Bronchial epithelial cell (primary cell): ENCODE measurements around the gene TNS2. TPM values are rescaled to one million over a fixed set of nuclear protein-coding genes. Genes with fewer than 3 reads are reported as not detected.
"Not testable (repeated sequence)": the region's sequence is repeated elsewhere in the genome, so short reads cannot be mapped to it uniquely, and the experiment has no call there.

Experiments used
- DNase-seq: peaks from one replicate; pipeline ENCODE4 v3.0.0-alpha.2; 2010; ENCODE audit warnings: low read depth
- FAIRE-seq: peaks from 2 replicates; lab custom pipeline; 2011; peaks lifted over from hg19 to GRCh38; lab: Jason Lieb, UNC
- H3K27me3 ChIP-seq: 2 replicates; pipeline ENCODE4 v1.5.1; 2011; ENCODE audit warnings: low read length; ENCODE audit not compliant: control insufficient read depth, insufficient read depth
- H3K36me3 ChIP-seq: 2 replicates; pipeline ENCODE4 v1.5.1; 2011; ENCODE audit warnings: low read length; ENCODE audit not compliant: control insufficient read depth, insufficient read depth
- H3K4me3 ChIP-seq: 2 replicates; pipeline ENCODE4 v1.5.1; 2011; ENCODE audit warnings: mild to moderate bottlenecking, low read depth, low read length, control low read depth
- CTCF ChIP-seq: IDR thresholded peaks from 2 replicates; pipeline ENCODE4 v1.5.1; 2011; ENCODE audit warnings: mild to moderate bottlenecking, moderate library complexity, low read length, control low read depth, inconsistent platforms; ENCODE audit not compliant: insufficient read depth, severe bottlenecking
- total RNA-seq: library from RNA; depleted of rRNA; stranded (reverse); fragments of >200 nt; gene quantifications from 2 replicates; pipeline ENCODE4 v1.2.1, GENCODE V29; 2014

TNS2 gene
- total RNA-seq, 1 donor from 2014 or later, result 1.3 TPM

GRCh38 chr12:53014709-53015108, 35.2 kb upstream of the TNS2 start:
- TF ChIP-seq CTCF, result no peak
- DNase-seq, result no peak
- no peaks in the 10 kb centered on the region for H3K27me3 ChIP-seq
- FAIRE-seq, result no peak
- no peak overlapping the region for H3K4me3 ChIP-seq
- H3K36me3 ChIP-seq, result peaks cover 11% of the 10 kb centered on the region

GRCh38 chr12:53025250-53025649, 24.6 kb upstream of the TNS2 start:
- FAIRE-seq, result no peak
- Histone ChIP-seq H3K27me3 (no peaks in the 10 kb centered on the region), H3K36me3 (peaks cover 23% of the 10 kb centered on the region), H3K4me3 (no peak overlapping the region)
- no peak for TF ChIP-seq CTCF
- no peak for DNase-seq

- H3K27me3 ChIP-seq, FAIRE-seq, H3K4me3 ChIP-seq, DNase-seq: not testable (repeated sequence)
- peaks cover 21% of the 10 kb centered on the region for H3K36me3 ChIP-seq
Measured at GRCh38 chr12:53027014-53027413, 22.9 kb upstream of the TNS2 start.

GRCh38 chr12:53031616-53032015, 18.2 kb upstream of the TNS2 start:
- no peak for TF ChIP-seq CTCF
- FAIRE-seq (no peak), DNase-seq (no peak)
- no peaks in the 10 kb centered on the region for H3K27me3 ChIP-seq
- H3K36me3 ChIP-seq, result peaks cover 18% of the 10 kb centered on the region
- H3K4me3 ChIP-seq, result no peak overlapping the region

- not testable (repeated sequence) for H3K4me3 ChIP-seq, FAIRE-seq, H3K27me3 ChIP-seq, DNase-seq
- peaks cover 15% of the 10 kb centered on the region for H3K36me3 ChIP-seq
Measured at GRCh38 chr12:53033832-53034231, 16.0 kb upstream of the TNS2 start.

- Histone ChIP-seq H3K4me3 (no peak overlapping the region), H3K27me3 (no peaks in the 10 kb centered on the region), H3K36me3 (peaks cover 19% of the 10 kb centered on the region)
- FAIRE-seq (no peak), DNase-seq (no peak)
- TF ChIP-seq CTCF, result no peak
Measured at GRCh38 chr12:53034459-53034858, 15.4 kb upstream of the TNS2 start.

GRCh38 chr12:53036802-53037201, 13.1 kb upstream of the TNS2 start:
- H3K4me3 ChIP-seq, result no peak overlapping the region
- H3K27me3 ChIP-seq, result no peaks in the 10 kb centered on the region
- no peak for DNase-seq
- peaks cover 21% of the 10 kb centered on the region for H3K36me3 ChIP-seq
- TF ChIP-seq CTCF, result no peak
- no peak for FAIRE-seq
